OCI-LY7 (cell line): Measurements from ENCODE around the gene MAB21L2.

ENCODE experiments used
- CTCF ChIP-seq: fragments of 200-600 bp; sonication (generic); conservative IDR thresholded peaks from 2 replicates; pipeline ENCODE4 v1.5.1; 2014; ENCODE audit warnings: mild to moderate bottlenecking, antibody characterized with exemption, low read length, moderate library complexity, mixed read lengths
- EZH2phosphoT487 ChIP-seq: fragments of 200-600 bp; sonication (generic); IDR thresholded peaks from 2 replicates; pipeline ENCODE4 v1.6.1; 2018; ENCODE audit warnings: low read depth, borderline replicate concordance, mild to moderate bottlenecking, mixed run types, antibody characterized with exemption, low read length, moderate library complexity, mixed read lengths

- no peak for TF ChIP-seq EZH2phosphoT487
- TF ChIP-seq CTCF: no peak
Observed at GRCh38 chr4:150624055-150624454, 42.1 kb downstream of the MAB21L2 start.
